Measurements from ENCODE around the gene CLEC16A. TPM values are rescaled to one million over a fixed set of nuclear protein-coding genes. Genes with fewer than 3 reads are reported as not detected.

The CLEC16A gene
- total RNA-seq, 3 donors from 2014 or later, result 20.0 to 35.3 (median 33.1) TPM

- H3K36me3 ChIP-seq, result no peaks in the 10 kb centered on the region
- H3K4me1 ChIP-seq, result no peaks in the 10 kb centered on the region
- peak overlapping the region; percentile 53 to 76 for H3K27ac ChIP-seq
- intact Hi-C loops (cut with DNase I; ENCODE audit: low total_unique reads), result no loop called here
- no peak for DNase-seq (ENCODE audit: low spot score in 2 of 2)
- H3K9me3 ChIP-seq, result no peaks in the 10 kb centered on the region
- no peaks in the 10 kb centered on the region for H3K27me3 ChIP-seq
- TF ChIP-seq CTCF (IDR thresholded peaks at IDR 0.05) (no peak), POLR2AphosphoS5 (IDR thresholded peaks at IDR 0.05) (no peak), POLR2A (IDR thresholded peaks at IDR 0.05) (no peak)
- H3K4me3 ChIP-seq, result no peak overlapping the region
Observed at GRCh38 chr16:11034481-11034931, 90.1 kb downstream of the CLEC16A start.

DNA sequence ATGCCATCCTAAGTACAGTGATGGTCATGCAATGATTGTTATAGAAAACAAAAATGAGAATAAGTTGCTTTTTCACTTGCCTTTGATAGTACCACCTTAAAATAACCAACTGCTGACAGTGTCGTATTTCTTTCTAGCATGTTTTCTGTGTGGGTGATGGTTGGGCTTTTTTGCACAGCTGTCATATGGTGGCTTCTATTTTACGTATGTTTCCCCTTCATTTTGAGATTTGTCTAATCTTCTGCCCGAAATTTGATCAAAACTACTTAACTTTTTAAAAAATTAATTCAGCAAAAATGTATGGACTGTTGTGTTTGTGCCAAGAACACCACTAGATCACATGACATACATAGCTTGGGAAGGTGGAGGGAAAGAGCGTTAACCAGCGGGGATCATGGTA, 90.7 kb downstream of the CLEC16A start:
- Histone ChIP-seq H3K4me3 (no peak overlapping the region), H3K36me3 (no peaks in the 10 kb centered on the region), H3K27ac (peak overlapping the region; percentile 68 to 76), H3K4me1 (no peaks in the 10 kb centered on the region), H3K9me3 (no peaks in the 10 kb centered on the region), H3K27me3 (no peaks in the 10 kb centered on the region)
- intact Hi-C loops (cut with DNase I; ENCODE audit: low total_unique reads), result no loop called here
- DNase-seq (ENCODE audit: low spot score in 2 of 2), result no peak
- TF ChIP-seq POLR2A (IDR thresholded peaks at IDR 0.05) (no peak), CTCF (IDR thresholded peaks at IDR 0.05) (no peak), POLR2AphosphoS5 (IDR thresholded peaks at IDR 0.05) (no peak)

GRCh38 chr16:11036040-11036439, 91.7 kb downstream of the CLEC16A start:
- H3K4me1 ChIP-seq, result no peaks in the 10 kb centered on the region
- no peak overlapping the region for H3K27ac ChIP-seq
- TF ChIP-seq CTCF (IDR thresholded peaks at IDR 0.05) (no peak), POLR2AphosphoS5 (IDR thresholded peaks at IDR 0.05) (no peak), POLR2A (IDR thresholded peaks at IDR 0.05) (no peak)
- H3K36me3 ChIP-seq, result no peaks in the 10 kb centered on the region
- H3K9me3 ChIP-seq, result no peaks in the 10 kb centered on the region
- no peak overlapping the region for H3K4me3 ChIP-seq
- no peak for DNase-seq (ENCODE audit: low spot score in 2 of 2)
- H3K27me3 ChIP-seq, result no peaks in the 10 kb centered on the region
- intact Hi-C loops (cut with DNase I; ENCODE audit: low total_unique reads), result no loop called here

GRCh38 chr16:11036868-11037410, 92.6 kb downstream of the CLEC16A start:
- Histone ChIP-seq H3K4me3 (no peak overlapping the region), H3K27me3 (no peaks in the 10 kb centered on the region), H3K9me3 (no peaks in the 10 kb centered on the region), H3K4me1 (no peaks in the 10 kb centered on the region), H3K27ac (no peak overlapping the region), H3K36me3 (no peaks in the 10 kb centered on the region)
- no peak for DNase-seq (ENCODE audit: low spot score in 2 of 2)
- TF ChIP-seq CTCF (IDR thresholded peaks at IDR 0.05) (no peak), POLR2A (IDR thresholded peaks at IDR 0.05) (no peak), POLR2AphosphoS5 (IDR thresholded peaks at IDR 0.05) (no peak)
- intact Hi-C loops (cut with DNase I; ENCODE audit: low total_unique reads), result no loop called here

GRCh38 chr16:11038305-11038704, 93.9 kb downstream of the CLEC16A start:
- intact Hi-C loops (cut with DNase I; ENCODE audit: low total_unique reads), result no loop called here
- Histone ChIP-seq H3K4me3 (no peak overlapping the region), H3K27me3 (no peaks in the 10 kb centered on the region), H3K27ac (no peak overlapping the region), H3K36me3 (no peaks in the 10 kb centered on the region), H3K9me3 (no peaks in the 10 kb centered on the region), H3K4me1 (no peaks in the 10 kb centered on the region)
- TF ChIP-seq CTCF (IDR thresholded peaks at IDR 0.05) (no peak), POLR2A (IDR thresholded peaks at IDR 0.05) (no peak), POLR2AphosphoS5 (IDR thresholded peaks at IDR 0.05) (no peak)
- DNase-seq (ENCODE audit: low spot score in 2 of 2), result no peak

Data from breast epithelium (tissue), 4 donors.